Activated naive CD8-positive, alpha-beta T cell treated with anti-CD3 and anti-CD28 coated beads, Interleukin-2, amount 50 U/mL, for 24 hours (primary cell): ENCODE measurements around the gene POLR1B.
A peak's percentile ranks its signal among the peaks of the same experiment; 100 is the strongest.

Experiments
- ATAC-seq: fragments of 150-1000 bp; cut with Tn5 transposase; one replicate; pipeline ENCODE4 v1.10.0; 2021
- DNase-seq: peaks from one replicate; pipeline ENCODE4 v3.0.0; 2021
- H3K27ac Mint-ChIP-seq: one replicate; pipeline ENCODE4 v1.8.0; 2021; ENCODE audit warnings: mild to moderate bottlenecking, mixed read lengths
- H3K27me3 Mint-ChIP-seq: one replicate; pipeline ENCODE4 v1.8.0; 2021; ENCODE audit warnings: mixed read lengths
- H3K36me3 Mint-ChIP-seq: one replicate; pipeline ENCODE4 v1.8.0; 2021; ENCODE audit warnings: low read depth, mixed read lengths
- H3K4me1 Mint-ChIP-seq: one replicate; pipeline ENCODE4 v1.8.0; 2021; ENCODE audit warnings: mixed read lengths
- H3K4me3 Mint-ChIP-seq: one replicate; pipeline ENCODE4 v1.8.0; 2021; ENCODE audit warnings: mild to moderate bottlenecking, moderate library complexity, mixed read lengths
- H3K9me3 Mint-ChIP-seq: one replicate; pipeline ENCODE4 v1.8.0; 2021; ENCODE audit warnings: mixed read lengths

The POLR1B gene

DNA sequence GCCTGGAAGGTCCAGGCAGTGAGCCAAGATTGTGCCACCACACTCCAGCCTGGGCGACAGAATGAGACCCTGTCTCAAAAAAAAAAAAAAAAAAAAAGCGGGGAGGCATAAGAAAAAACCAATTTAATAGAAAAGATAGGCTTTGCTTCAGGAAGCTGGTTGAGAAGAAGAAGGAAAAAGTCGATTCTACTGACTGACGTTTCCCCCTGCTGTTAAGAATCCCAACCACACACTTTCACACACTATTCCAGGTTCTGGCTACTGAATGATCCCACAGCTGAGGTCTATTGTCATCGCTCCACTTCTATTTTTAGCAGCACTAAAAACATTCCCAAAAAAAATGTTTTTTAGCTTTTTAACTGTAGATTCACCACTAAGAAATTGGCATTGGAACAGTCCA lies 35.5 kb downstream of the POLR1B start:
- Mint-ChIP-seq H3K27me3 (no peaks in the 10 kb centered on the region), H3K4me3 (no peak overlapping the region), H3K9me3 (no peaks in the 10 kb centered on the region), H3K4me1 (peaks cover 11% of the 10 kb centered on the region), H3K27ac (no peak overlapping the region), H3K36me3 (peaks cover 37% of the 10 kb centered on the region)
- no peak for ATAC-seq
- no peak for DNase-seq

DNA sequence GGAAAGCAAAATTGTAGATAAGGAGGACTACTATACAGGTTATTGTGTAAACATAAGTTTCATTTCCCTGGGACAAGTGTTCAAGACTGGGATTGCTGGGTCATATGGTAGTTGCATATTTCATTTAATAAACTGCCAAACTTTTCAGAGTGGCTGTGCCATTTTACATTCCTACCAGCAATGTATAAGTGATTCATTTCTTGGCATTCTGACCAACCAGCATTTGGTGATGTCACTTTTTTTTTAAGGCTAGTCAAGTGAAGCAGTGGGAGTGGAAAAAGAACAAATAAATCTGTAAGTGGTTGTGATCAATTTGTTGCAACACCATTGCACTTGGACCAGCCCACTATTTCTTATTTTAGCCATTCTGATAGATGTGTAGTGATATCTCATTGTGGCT lies 37.0 kb downstream of the POLR1B start:
- DNase-seq (no peak), ATAC-seq (no peak)
- Mint-ChIP-seq H3K4me3 (no peak overlapping the region), H3K27me3 (no peaks in the 10 kb centered on the region), H3K4me1 (peaks cover 24% of the 10 kb centered on the region), H3K9me3 (no peaks in the 10 kb centered on the region), H3K27ac (no peak overlapping the region), H3K36me3 (peaks cover 34% of the 10 kb centered on the region)

DNA sequence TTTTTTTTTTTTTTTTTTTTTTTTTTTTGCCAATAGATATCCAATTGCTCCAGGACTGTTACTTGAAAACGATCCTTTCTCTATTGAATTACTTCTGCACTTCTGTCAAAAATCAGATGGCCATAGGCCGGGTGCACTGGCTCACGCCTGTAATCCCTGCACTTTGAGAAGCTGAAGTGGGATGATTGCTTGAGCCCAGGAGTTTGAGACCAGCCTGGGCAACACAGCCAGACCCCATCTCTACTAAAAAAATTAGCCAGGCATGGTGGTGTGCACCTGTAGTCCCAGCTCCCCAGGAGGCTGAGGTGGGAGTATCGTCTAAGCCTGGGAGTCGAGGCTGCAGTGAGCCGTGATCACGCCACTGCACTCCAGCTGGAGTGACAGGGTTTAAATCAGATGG lies 37.8 kb downstream of the POLR1B start:
- no peak for DNase-seq
- Mint-ChIP-seq H3K4me3 (no peak overlapping the region), H3K4me1 (peaks cover 29% of the 10 kb centered on the region), H3K36me3 (peaks cover 29% of the 10 kb centered on the region), H3K27ac (no peak overlapping the region), H3K9me3 (no peaks in the 10 kb centered on the region), H3K27me3 (no peaks in the 10 kb centered on the region)
- no peak for ATAC-seq

DNA sequence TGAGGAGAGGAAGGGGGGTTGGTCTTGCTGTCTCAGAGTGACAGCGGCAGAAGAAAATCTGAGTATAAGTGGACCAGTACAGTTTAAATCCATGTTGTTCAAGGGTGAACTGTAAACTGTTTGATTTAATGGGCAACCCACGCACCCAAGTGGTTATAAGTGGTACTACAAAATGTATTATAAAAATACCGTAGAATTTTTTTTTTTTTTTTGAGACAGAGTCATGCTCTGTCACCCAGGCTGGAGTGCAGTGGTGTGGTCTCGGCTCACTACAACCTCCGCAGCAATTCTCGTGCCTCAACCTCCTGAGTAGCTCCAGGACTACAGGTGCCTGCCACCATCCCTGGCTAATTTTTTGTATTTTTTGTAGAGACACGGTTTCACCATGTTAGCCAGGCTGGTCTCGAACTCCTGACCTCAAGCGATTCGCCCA lies 40.1 kb downstream of the POLR1B start:
- Mint-ChIP-seq H3K27me3 (no peaks in the 10 kb centered on the region), H3K36me3 (peaks cover 23% of the 10 kb centered on the region), H3K27ac (no peak overlapping the region), H3K9me3 (no peaks in the 10 kb centered on the region), H3K4me3 (peak overlapping the region; percentile 51), H3K4me1 (peaks cover 45% of the 10 kb centered on the region)
- peak; percentile 21 for DNase-seq
- ATAC-seq = peak; percentile 4

DNA sequence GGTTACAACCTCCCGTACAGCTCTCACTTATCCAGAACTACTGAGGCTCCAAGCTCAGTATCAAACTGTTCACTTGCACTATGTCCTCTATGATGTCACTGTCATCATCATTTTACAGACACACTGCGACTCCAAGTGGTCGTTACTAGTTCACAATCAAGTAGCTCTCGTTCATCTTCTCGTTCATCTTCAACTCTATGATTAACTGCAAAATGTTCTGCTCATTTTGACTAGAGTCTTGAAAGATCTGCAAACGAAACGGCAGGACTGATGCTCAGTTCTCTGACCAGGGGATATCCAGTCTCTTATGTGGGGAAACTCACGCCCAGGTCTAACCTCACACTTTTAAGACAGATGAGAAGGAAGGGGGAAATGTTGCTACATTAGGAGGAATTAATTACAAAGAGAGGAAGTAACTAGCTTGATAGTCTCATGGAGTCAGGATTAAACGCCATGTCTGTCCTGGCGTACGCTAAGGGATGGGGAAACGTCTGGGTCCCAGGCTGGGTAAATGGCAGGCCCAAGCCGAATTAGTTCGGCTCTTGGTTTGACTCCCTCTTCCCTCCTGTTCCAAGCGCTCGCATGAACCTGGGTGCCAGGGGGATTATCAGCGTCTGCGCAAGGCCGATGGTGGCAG lies 41.4 kb downstream of the POLR1B start:
- H3K27ac Mint-ChIP-seq = peak overlapping the region; percentile 98
- peak overlapping the region; percentile 96 for H3K4me3 Mint-ChIP-seq
- no peaks in the 10 kb centered on the region for H3K27me3 Mint-ChIP-seq
- H3K9me3 Mint-ChIP-seq = no peaks in the 10 kb centered on the region
- peaks cover 22% of the 10 kb centered on the region for H3K36me3 Mint-ChIP-seq
- H3K4me1 Mint-ChIP-seq = peaks cover 45% of the 10 kb centered on the region
- DNase-seq (no peak), ATAC-seq (no peak)

DNA sequence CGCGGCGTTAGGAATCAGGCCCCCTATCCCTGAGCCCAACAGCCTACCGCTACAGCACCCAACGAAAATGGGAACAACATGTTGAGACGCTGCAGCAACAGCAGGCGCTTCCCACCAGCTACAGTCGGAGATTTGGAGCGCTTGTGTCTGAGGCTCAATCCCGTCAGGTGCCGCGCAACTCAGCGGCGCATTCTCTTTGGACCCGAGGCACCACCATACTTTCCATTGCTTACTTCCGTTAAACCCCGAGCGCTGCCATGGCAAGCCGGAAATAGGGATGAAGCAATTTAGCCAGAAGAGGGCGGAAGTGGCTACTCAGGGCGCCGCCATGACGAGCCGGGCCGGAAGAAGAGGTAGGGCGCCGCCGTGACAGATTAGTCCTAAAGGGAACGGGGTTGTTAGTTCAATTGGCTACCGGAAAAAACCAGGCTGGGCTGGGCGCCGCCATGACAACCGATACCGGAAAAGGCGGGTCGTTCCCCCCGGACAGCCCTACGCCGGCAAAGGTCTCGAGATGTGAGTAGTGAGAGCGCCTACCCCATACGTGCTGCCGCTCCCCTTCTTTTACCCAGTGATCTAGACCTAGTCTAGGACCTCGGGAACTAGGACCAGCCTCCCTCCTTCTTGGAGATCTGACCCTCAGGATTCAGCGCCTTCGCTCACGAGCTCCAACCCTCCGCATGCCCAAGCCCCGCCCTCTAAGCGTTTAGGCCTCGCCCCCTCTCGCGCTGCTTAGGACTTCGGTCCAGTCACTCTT lies 42.0 kb downstream of the POLR1B start, which contains the start of gene CHCHD5:
Gene CHCHD5 (plus strand): TSS at position 476 of the 757 bp plus-strand sequence. CDS start 39 bp downstream, at position 515.
- H3K4me3 Mint-ChIP-seq = peak within 1 kb of the TSS; percentile 96
- DNase-seq = peak; percentile 91

DNA sequence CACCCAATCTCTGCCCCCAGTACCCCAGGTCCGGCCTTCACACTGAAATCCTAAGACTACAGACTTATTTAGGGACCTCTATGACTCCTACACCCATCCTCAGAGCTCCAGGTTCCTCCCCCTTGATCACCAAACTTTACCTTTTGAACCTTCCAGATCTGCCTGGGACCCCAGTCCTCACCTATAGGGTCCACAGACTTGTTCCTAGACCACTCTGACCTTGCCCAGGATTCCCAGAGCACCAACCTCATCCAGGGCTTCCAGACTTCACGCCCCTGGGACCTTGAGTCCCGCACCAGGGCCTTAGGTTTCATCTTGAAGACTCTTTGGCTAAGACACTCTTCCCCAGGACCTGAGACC lies 42.6 kb downstream of the POLR1B start:
- no peak for DNase-seq
- Mint-ChIP-seq H3K27ac (peak overlapping the region; percentile 98), H3K27me3 (no peaks in the 10 kb centered on the region), H3K36me3 (peaks cover 25% of the 10 kb centered on the region), H3K9me3 (no peaks in the 10 kb centered on the region), H3K4me1 (peaks cover 38% of the 10 kb centered on the region), H3K4me3 (peak overlapping the region; percentile 96)
- ATAC-seq = no peak

More for the DNA sequence above, 42.0 kb downstream of the POLR1B start, which contains the start of gene CHCHD5:
- Mint-ChIP-seq H3K27me3 (no peaks in the 10 kb centered on the region), H3K4me1 (peaks cover 42% of the 10 kb centered on the region), H3K36me3 (peaks cover 23% of the 10 kb centered on the region), H3K9me3 (no peaks in the 10 kb centered on the region), H3K27ac (peak within 1 kb of the TSS; percentile 98)
- peak; percentile 91 for ATAC-seq

DNA sequence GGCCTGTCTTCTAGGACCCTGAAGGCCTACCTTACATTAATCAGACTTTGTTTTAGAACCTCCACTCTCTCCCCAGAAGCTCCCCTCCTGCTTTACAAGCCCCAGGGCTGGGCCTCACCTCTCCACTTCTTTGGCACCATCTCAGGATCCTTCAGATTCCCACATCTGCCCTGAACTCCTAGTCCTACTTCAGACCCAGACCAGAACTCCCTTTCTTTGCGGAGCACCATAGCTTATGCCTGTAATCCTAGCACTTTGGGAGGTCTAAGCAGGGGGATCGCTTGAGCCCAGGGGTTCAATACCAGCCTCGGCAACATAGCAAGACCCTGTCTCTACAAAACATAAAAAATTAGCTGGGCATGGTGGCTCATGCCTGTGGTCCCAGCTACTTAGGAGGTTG lies 43.1 kb downstream of the POLR1B start:
- H3K36me3 Mint-ChIP-seq = peaks cover 25% of the 10 kb centered on the region
- DNase-seq (no peak), ATAC-seq (no peak)
- H3K27ac Mint-ChIP-seq = peak overlapping the region; percentile 98
- no peaks in the 10 kb centered on the region for H3K9me3 Mint-ChIP-seq
- peaks cover 38% of the 10 kb centered on the region for H3K4me1 Mint-ChIP-seq
- H3K27me3 Mint-ChIP-seq = no peaks in the 10 kb centered on the region
- peak overlapping the region; percentile 96 for H3K4me3 Mint-ChIP-seq

DNA sequence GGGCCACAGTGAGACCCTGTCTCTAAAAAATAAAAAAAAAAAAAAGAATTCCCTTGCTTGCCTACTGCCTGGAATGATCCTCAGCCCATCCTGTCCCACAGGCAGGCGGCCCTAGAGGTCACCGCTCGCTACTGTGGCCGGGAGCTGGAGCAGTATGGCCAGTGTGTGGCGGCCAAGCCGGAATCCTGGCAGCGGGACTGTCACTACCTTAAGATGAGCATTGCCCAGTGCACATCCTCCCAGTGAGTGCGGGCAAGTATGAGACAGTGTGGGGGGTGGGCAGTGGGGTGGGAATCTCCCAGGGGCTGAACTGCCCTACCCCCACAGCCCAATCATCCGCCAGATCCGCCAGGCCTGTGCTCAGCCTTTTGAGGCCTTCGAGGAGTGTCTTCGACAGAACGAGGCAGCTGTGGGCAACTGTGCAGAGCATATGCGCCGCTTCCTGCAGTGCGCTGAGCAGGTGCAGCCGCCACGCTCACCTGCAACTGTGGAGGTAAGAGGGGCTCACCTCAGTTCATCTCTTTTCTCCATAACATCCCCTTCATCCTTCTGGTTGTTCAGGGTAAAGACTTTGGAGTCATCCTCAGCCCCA lies 43.7 kb downstream of the POLR1B start:
- peaks cover 38% of the 10 kb centered on the region for H3K4me1 Mint-ChIP-seq
- no peak overlapping the region for H3K27ac Mint-ChIP-seq
- peak overlapping the region; percentile 96 for H3K4me3 Mint-ChIP-seq
- peaks cover 25% of the 10 kb centered on the region for H3K36me3 Mint-ChIP-seq
- no peaks in the 10 kb centered on the region for H3K9me3 Mint-ChIP-seq
- no peaks in the 10 kb centered on the region for H3K27me3 Mint-ChIP-seq
- no peak for ATAC-seq
- DNase-seq = no peak

DNA sequence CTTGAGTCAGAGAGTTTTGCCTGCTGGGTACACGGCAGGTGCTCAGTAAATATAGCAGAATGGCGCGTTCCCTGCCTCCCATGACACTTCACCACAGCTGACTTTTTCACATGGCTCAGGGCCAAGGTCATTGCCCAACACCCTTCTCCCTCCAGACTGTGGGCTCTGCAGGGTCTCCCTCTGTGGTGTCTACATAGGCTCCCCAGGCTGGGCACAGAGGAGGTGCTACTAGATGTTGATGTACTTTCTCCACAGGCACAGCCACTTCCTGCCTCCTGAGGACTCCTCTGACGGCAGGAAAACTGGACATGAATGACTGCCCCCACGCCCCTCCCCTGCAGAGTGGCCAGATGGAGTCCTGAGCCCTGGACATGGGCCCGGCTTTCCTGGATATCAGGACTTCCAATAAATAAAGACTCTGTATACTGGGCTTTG lies 46.4 kb downstream of the POLR1B start:
- no peaks in the 10 kb centered on the region for H3K27me3 Mint-ChIP-seq
- no peaks in the 10 kb centered on the region for H3K9me3 Mint-ChIP-seq
- DNase-seq (no peak), ATAC-seq (no peak)
- H3K36me3 Mint-ChIP-seq = peaks cover 21% of the 10 kb centered on the region
- no peak overlapping the region for H3K4me3 Mint-ChIP-seq
- H3K27ac Mint-ChIP-seq = no peak overlapping the region
- peaks cover 25% of the 10 kb centered on the region for H3K4me1 Mint-ChIP-seq

DNA sequence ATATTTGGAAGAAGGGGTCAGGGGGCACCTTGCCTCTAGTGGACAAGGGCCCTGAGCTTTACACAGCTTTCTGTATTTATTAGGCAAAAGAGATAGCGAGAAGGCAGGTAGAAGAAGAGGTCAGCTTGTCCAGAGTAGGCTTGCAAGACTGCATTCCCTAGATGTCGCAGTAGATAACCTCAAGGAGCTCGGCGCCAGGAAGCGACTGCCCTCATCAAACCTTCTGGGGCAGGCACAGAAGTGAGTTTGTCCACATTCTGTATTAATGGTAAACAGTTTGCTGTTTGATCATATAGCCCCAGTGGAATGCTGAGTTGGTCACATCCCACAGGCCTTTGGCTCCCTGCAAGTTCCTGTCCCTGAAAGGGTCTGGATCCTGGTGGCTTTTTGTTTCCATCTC lies 49.1 kb downstream of the POLR1B start:
- ATAC-seq = no peak
- H3K27ac Mint-ChIP-seq = no peak overlapping the region
- H3K27me3 Mint-ChIP-seq = no peaks in the 10 kb centered on the region
- H3K9me3 Mint-ChIP-seq = no peaks in the 10 kb centered on the region
- peaks cover 16% of the 10 kb centered on the region for H3K36me3 Mint-ChIP-seq
- H3K4me3 Mint-ChIP-seq = no peak overlapping the region
- H3K4me1 Mint-ChIP-seq = peaks cover 7% of the 10 kb centered on the region
- no peak for DNase-seq

DNA sequence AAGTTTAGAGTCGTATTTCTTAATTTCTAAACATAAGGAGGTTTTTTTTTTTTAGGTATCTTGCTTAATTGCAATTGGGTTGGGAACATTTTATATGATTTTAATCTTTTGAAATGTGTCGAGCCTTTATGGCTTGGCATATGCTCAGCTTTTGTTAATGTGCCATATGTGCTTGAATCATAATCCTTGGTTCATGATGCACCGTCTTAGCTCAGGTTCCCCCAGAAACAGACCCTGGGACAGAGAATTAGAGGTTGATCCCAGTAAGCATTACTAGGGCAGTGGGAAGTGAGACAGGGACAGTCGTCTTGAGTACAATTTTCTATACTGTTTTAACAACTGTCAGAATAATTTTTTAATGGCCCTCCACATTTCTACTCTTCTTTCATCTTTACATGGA lies 51.5 kb downstream of the POLR1B start:
- Mint-ChIP-seq H3K36me3 (peaks cover 2% of the 10 kb centered on the region), H3K27me3 (no peaks in the 10 kb centered on the region), H3K9me3 (no peaks in the 10 kb centered on the region), H3K4me3 (no peak overlapping the region), H3K27ac (no peak overlapping the region), H3K4me1 (no peaks in the 10 kb centered on the region)
- no peak for DNase-seq
- no peak for ATAC-seq

DNA sequence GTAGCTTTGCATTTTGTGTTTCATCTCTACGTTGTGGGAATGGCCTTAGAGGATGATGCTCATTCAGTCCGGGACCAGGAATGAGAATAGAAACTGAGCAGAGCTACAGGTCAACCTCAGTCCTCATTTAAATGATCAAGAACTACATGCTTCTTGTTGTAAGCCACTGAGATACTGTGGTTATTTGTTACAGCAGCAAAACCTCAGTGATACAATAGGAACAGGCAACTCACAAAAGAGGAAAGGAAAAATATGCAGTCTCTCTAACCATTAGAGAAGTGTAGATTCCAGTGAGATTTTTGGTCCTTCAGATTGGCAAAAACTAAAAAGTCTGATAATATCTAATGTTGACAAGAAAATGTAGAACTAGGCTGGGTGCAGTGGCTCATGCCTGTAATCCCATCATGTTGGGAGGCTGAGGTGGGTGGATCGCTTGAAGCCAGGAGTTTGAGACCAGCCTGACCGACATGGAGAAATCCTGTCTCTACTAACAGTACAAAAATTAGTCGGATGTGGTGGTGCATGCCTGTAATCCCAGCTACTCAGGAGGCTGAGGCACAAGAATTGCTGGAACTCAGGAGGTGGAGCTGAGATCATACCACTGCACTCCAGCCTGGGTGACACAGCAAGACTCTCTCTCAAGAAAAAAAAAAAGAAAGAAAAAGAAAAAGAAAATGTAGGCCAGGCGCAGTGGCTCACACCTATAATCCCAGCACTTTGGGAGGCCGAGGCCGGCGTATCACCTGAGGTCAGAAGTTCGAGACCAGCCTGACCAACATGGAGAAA lies 55.5 kb downstream of the POLR1B start:
- Mint-ChIP-seq H3K27ac (no peak overlapping the region), H3K4me3 (no peak overlapping the region), H3K27me3 (no peaks in the 10 kb centered on the region), H3K36me3 (no peaks in the 10 kb centered on the region), H3K4me1 (peaks cover 4% of the 10 kb centered on the region), H3K9me3 (no peaks in the 10 kb centered on the region)
- DNase-seq (no peak), ATAC-seq (no peak)

DNA sequence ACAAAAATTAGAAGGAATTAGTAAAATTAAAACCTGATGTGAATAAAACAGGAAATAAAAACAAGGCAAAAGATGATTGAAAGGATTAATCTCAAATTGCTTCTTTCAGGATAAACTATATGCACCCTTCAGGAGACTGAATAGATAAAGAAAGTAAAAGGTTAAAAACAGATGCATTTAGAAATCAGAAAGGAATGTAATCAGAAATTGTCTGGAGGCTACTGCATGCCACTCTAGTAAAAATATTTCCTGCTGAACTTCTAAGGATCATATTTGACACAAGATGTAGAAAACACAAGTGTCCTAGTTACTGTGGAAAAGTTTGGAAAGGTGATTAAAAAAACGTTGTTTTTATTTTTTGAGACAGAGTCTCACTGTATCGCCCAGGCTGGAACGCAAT lies 58.4 kb downstream of the POLR1B start:
- Mint-ChIP-seq H3K4me1 (peaks cover 4% of the 10 kb centered on the region), H3K27me3 (no peaks in the 10 kb centered on the region), H3K36me3 (no peaks in the 10 kb centered on the region), H3K27ac (no peak overlapping the region), H3K9me3 (no peaks in the 10 kb centered on the region), H3K4me3 (no peak overlapping the region)
- DNase-seq (no peak), ATAC-seq (no peak)
